PFSK-1 (cell line): ENCODE results near the gene BEGAIN.

Experiments used
- POLR2AphosphoS5 ChIP-seq: IDR thresholded peaks from 2 replicates; pipeline ENCODE4 v1.6.1; 2012; ENCODE audit warnings: low read depth, mild to moderate bottlenecking, control low read depth, low read length, moderate library complexity
- TAF1 ChIP-seq: IDR thresholded peaks from 2 replicates; pipeline ENCODE4 v1.6.1; 2012; ENCODE audit warnings: low read length, control low read depth, borderline replicate concordance; ENCODE audit not compliant: insufficient read depth
- TF ChIP-seq, protein P1 (sequence below), 2 experiments: IDR thresholded peaks; 2 replicates each; pipeline versions ENCODE4 v1.6.1 to v1.8.0; 2011 to 2012; ENCODE audit warnings: low read depth in 2 of 2, low read length in 2 of 2, control low read depth in 1 of 2, inconsistent platforms in 1 of 2, mild to moderate bottlenecking in 1 of 2, moderate library complexity in 1 of 2; ENCODE audit not compliant: insufficient read depth in 1 of 2

DNA sequence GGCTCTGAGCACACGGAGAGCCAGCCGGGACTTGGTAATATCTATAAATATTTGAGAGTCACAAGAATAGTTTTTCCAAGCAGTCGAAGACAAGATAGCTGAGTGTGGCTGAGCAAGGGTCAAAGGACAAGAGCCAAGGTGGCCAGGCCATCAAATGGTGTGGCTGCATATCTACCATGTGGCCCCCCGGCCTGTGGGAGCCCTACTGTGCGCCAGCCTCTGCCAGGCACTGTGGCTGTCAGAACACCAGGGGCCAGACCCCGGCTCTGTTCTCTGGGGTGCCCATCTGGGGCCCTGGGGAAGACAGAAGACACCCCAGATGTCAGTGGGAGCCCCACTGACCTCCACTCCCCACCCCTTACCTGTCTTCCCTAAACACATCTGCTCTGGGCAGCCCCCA is 22.7 kb downstream of the BEGAIN start:
- no peak for TF ChIP-seq TAF1
- TF ChIP-seq, protein P1, sequence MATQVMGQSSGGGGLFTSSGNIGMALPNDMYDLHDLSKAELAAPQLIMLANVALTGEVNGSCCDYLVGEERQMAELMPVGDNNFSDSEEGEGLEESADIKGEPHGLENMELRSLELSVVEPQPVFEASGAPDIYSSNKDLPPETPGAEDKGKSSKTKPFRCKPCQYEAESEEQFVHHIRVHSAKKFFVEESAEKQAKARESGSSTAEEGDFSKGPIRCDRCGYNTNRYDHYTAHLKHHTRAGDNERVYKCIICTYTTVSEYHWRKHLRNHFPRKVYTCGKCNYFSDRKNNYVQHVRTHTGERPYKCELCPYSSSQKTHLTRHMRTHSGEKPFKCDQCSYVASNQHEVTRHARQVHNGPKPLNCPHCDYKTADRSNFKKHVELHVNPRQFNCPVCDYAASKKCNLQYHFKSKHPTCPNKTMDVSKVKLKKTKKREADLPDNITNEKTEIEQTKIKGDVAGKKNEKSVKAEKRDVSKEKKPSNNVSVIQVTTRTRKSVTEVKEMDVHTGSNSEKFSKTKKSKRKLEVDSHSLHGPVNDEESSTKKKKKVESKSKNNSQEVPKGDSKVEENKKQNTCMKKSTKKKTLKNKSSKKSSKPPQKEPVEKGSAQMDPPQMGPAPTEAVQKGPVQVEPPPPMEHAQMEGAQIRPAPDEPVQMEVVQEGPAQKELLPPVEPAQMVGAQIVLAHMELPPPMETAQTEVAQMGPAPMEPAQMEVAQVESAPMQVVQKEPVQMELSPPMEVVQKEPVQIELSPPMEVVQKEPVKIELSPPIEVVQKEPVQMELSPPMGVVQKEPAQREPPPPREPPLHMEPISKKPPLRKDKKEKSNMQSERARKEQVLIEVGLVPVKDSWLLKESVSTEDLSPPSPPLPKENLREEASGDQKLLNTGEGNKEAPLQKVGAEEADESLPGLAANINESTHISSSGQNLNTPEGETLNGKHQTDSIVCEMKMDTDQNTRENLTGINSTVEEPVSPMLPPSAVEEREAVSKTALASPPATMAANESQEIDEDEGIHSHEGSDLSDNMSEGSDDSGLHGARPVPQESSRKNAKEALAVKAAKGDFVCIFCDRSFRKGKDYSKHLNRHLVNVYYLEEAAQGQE (IDR thresholded peaks at IDR 0.05; ENCODE audit: insufficient read depth in 1 of 2, low read depth in 2 of 2, low read length in 2 of 2): no peak
- TF ChIP-seq POLR2AphosphoS5: no peak
